HUES6 (cell line): Measurements from ENCODE around the gene LRRFIP2.
"Not testable (repeated sequence)": the region's sequence is repeated elsewhere in the genome, so short reads cannot be mapped to it uniquely, and the experiment has no call there.

ENCODE experiments used
- H3K27ac ChIP-seq: 2 replicates; pipeline ENCODE4 v1.7.0; 2013; ENCODE audit warnings: low read depth, mild to moderate bottlenecking, low read length, inconsistent platforms
- H3K27me3 ChIP-seq: 2 replicates; pipeline ENCODE4 v1.6.1; 2013; ENCODE audit warnings: low read length; ENCODE audit not compliant: control insufficient read depth, insufficient read depth
- H3K36me3 ChIP-seq: 2 replicates; pipeline ENCODE4 v1.6.1; 2013; ENCODE audit warnings: low read length; ENCODE audit not compliant: control insufficient read depth, insufficient read depth
- H3K4me1 ChIP-seq: 2 replicates; pipeline ENCODE4 v1.6.1; 2013; ENCODE audit warnings: low read length; ENCODE audit not compliant: control insufficient read depth, insufficient read depth
- H3K4me3 ChIP-seq: 2 replicates; pipeline ENCODE4 v1.5.1; 2013; ENCODE audit warnings: low read depth, low read length
- H3K9ac ChIP-seq: one replicate; pipeline ENCODE4 v1.6.1; 2013; ENCODE audit warnings: mild to moderate bottlenecking, low read length
- H3K9me3 ChIP-seq: 2 replicates; pipeline ENCODE4 v1.6.1; 2013; ENCODE audit warnings: low read depth, low read length; ENCODE audit not compliant: control insufficient read depth, insufficient read depth

Gene LRRFIP2

GRCh38 chr3:37174532-37175126 is at the start of gene LRRFIP2:
TSS of gene LRRFIP2 (minus strand) at chr3:37174582. CDS start at chr3:37148983, 25,599 bp downstream.
- no peaks in the 10 kb centered on the region for H3K27me3 ChIP-seq
- H3K4me3 ChIP-seq = peak within 1 kb of the TSS; percentile 94
- H3K27ac ChIP-seq = peak within 1 kb of the TSS; percentile 91; the same call in 1 of the 2 replicates
- H3K9me3 ChIP-seq = no peaks in the 10 kb centered on the region
- H3K4me1 ChIP-seq = peaks cover 8% of the 10 kb centered on the region
- peak within 1 kb of the TSS; percentile 87 for H3K9ac ChIP-seq
- peaks cover 12% of the 10 kb centered on the region; the same call in 1 of the 2 replicates for H3K36me3 ChIP-seq

- Histone ChIP-seq H3K4me3 (no peak overlapping the region), H3K4me1 (no peaks in the 10 kb centered on the region), H3K27ac (no peak overlapping the region), H3K9ac (no peak overlapping the region), H3K36me3 (no peaks in the 10 kb centered on the region), H3K27me3 (no peaks in the 10 kb centered on the region), H3K9me3 (no peaks in the 10 kb centered on the region)
Observed at GRCh38 chr3:37223576-37223975, 49.2 kb upstream of the LRRFIP2 start.

GRCh38 chr3:37223141-37223558 is 48.8 kb upstream of the LRRFIP2 start:
- Histone ChIP-seq H3K36me3 (no peaks in the 10 kb centered on the region), H3K27ac (no peak overlapping the region), H3K27me3 (no peaks in the 10 kb centered on the region), H3K4me1 (no peaks in the 10 kb centered on the region), H3K9me3 (no peaks in the 10 kb centered on the region), H3K4me3 (no peak overlapping the region), H3K9ac (no peak overlapping the region)

GRCh38 chr3:37222542-37222941 is 48.2 kb upstream of the LRRFIP2 start:
- not testable (repeated sequence) for H3K36me3 ChIP-seq, H3K9ac ChIP-seq, H3K27me3 ChIP-seq, H3K4me1 ChIP-seq, H3K9me3 ChIP-seq, H3K4me3 ChIP-seq, H3K27ac ChIP-seq

GRCh38 chr3:37221407-37221806 is 47.0 kb upstream of the LRRFIP2 start:
- H3K27me3 ChIP-seq = no peaks in the 10 kb centered on the region
- H3K9me3 ChIP-seq = no peaks in the 10 kb centered on the region; the same call in 1 of the 2 replicates
- H3K9ac ChIP-seq = no peak overlapping the region
- H3K27ac ChIP-seq = no peak overlapping the region
- no peaks in the 10 kb centered on the region for H3K36me3 ChIP-seq
- H3K4me1 ChIP-seq = no peaks in the 10 kb centered on the region
- H3K4me3 ChIP-seq = no peak overlapping the region

GRCh38 chr3:37219266-37219665 is 44.9 kb upstream of the LRRFIP2 start:
- Histone ChIP-seq H3K4me1 (no peaks in the 10 kb centered on the region), H3K27ac (no peak overlapping the region)

GRCh38 chr3:37218206-37218605 is 43.8 kb upstream of the LRRFIP2 start:
- Histone ChIP-seq H3K4me1 (no peaks in the 10 kb centered on the region), H3K27ac (no peak overlapping the region), H3K27me3 (no peaks in the 10 kb centered on the region)

More at GRCh38 chr3:37219266-37219665, 44.9 kb upstream of the LRRFIP2 start:
- no peak overlapping the region for H3K4me3 ChIP-seq
- H3K36me3 ChIP-seq = no peaks in the 10 kb centered on the region
- H3K9me3 ChIP-seq = no peaks in the 10 kb centered on the region; the same call in 1 of the 2 replicates
- H3K9ac ChIP-seq = no peak overlapping the region
- no peaks in the 10 kb centered on the region for H3K27me3 ChIP-seq

GRCh38 chr3:37217098-37217849 is 42.9 kb upstream of the LRRFIP2 start:
- Histone ChIP-seq H3K4me1 (no peaks in the 10 kb centered on the region), H3K9me3 (no peaks in the 10 kb centered on the region; the same call in 1 of the 2 replicates), H3K36me3 (no peaks in the 10 kb centered on the region), H3K27me3 (no peaks in the 10 kb centered on the region), H3K9ac (no peak overlapping the region), H3K4me3 (no peak overlapping the region), H3K27ac (no peak overlapping the region)

More at GRCh38 chr3:37218206-37218605, 43.8 kb upstream of the LRRFIP2 start:
- H3K9ac ChIP-seq = no peak overlapping the region
- no peaks in the 10 kb centered on the region for H3K36me3 ChIP-seq
- H3K4me3 ChIP-seq = no peak overlapping the region
- H3K9me3 ChIP-seq = no peaks in the 10 kb centered on the region; the same call in 1 of the 2 replicates

GRCh38 chr3:37216597-37217097 is 42.3 kb upstream of the LRRFIP2 start:
- H3K9ac ChIP-seq = no peak overlapping the region
- H3K4me1 ChIP-seq = no peaks in the 10 kb centered on the region
- no peaks in the 10 kb centered on the region for H3K36me3 ChIP-seq
- no peak overlapping the region for H3K4me3 ChIP-seq
- H3K27me3 ChIP-seq = no peaks in the 10 kb centered on the region
- H3K9me3 ChIP-seq = no peaks in the 10 kb centered on the region; the same call in 1 of the 2 replicates
- no peak overlapping the region for H3K27ac ChIP-seq

- Histone ChIP-seq H3K27ac (no peak overlapping the region), H3K36me3 (no peaks in the 10 kb centered on the region), H3K27me3 (no peaks in the 10 kb centered on the region), H3K9ac (no peak overlapping the region), H3K4me3 (no peak overlapping the region), H3K4me1 (no peaks in the 10 kb centered on the region), H3K9me3 (no peaks in the 10 kb centered on the region; the same call in 1 of the 2 replicates)
Observed at GRCh38 chr3:37214076-37214475, 39.7 kb upstream of the LRRFIP2 start.

GRCh38 chr3:37210230-37210629 is 35.8 kb upstream of the LRRFIP2 start:
- Histone ChIP-seq H3K9ac (no peak overlapping the region), H3K27me3 (no peaks in the 10 kb centered on the region), H3K27ac (no peak overlapping the region)

More at GRCh38 chr3:37210230-37210629, 35.8 kb upstream of the LRRFIP2 start:
- peaks cover 6% of the 10 kb centered on the region for H3K9me3 ChIP-seq
- no peaks in the 10 kb centered on the region for H3K36me3 ChIP-seq
- H3K4me3 ChIP-seq = no peak overlapping the region
- H3K4me1 ChIP-seq = no peaks in the 10 kb centered on the region; the same call in 1 of the 2 replicates
